OCI-LY7 (cell line): Measurements from ENCODE around the gene HLA-DRB5. TPM values are rescaled to one million over a fixed set of nuclear protein-coding genes. Genes with fewer than 3 reads are reported as not detected.
"Not testable (repeated sequence)": the region's sequence is repeated elsewhere in the genome, so short reads cannot be mapped to it uniquely, and the experiment has no call there.

Source experiments
- BruUV-seq: library from RNA; stranded (reverse); fragments of 400-500 nt; replicated peaks from 2 replicates; lab custom pipeline; 2021; lab: Mats Ljungman, UMichigan
- CTCF ChIA-PET: fragments of 300-600 bp; sonication (Branson Sonifier 250); formaldehyde crosslinking; loops from one replicate; lab custom pipeline; 2022; ENCODE audit warnings: antibody characterized with exemption; ENCODE audit not compliant: unreplicated experiment; lab: Charles Lee
- POLR2A ChIA-PET: fragments of 300-600 bp; sonication (Branson Sonifier 250); formaldehyde crosslinking; loops from one replicate; lab custom pipeline; 2022; ENCODE audit warnings: antibody characterized with exemption; lab: Charles Lee
- DNase-seq: peaks from one replicate; pipeline ENCODE4 v3.0.0-alpha.2; 2015; ENCODE audit warnings: low spot score
- H2AFZ ChIP-seq: fragments of 200-600 bp; sonication (generic), shearing (Covaris generic); 2 replicates; pipeline ENCODE4 v1.6.1; 2014; ENCODE audit warnings: mild to moderate bottlenecking, antibody characterized with exemption, low read length, moderate library complexity
- H3K27ac ChIP-seq: fragments of 200-600 bp; sonication (generic); 2 replicates; pipeline ENCODE4 v1.5.1; 2014; ENCODE audit warnings: mixed run types, low read depth, mild to moderate bottlenecking, moderate library complexity, low read length, inconsistent platforms; ENCODE audit not compliant: poor library complexity, severe bottlenecking
- H3K36me3 ChIP-seq: fragments of 200-600 bp; sonication (generic); 2 replicates; pipeline ENCODE4 v1.6.1; 2014; ENCODE audit warnings: mild to moderate bottlenecking, antibody characterized with exemption, low read length, moderate library complexity, mixed read lengths; ENCODE audit not compliant: insufficient read depth
- H3K4me1 ChIP-seq: fragments of 200-600 bp; sonication (generic); 2 replicates; pipeline ENCODE4 v1.5.1; 2014; ENCODE audit warnings: mild to moderate bottlenecking, low read length; ENCODE audit not compliant: insufficient read depth, poor library complexity, severe bottlenecking
- H3K4me2 ChIP-seq: fragments of 200-600 bp; sonication (generic); 2 replicates; pipeline ENCODE4 v1.6.1; 2014; ENCODE audit warnings: mild to moderate bottlenecking, low read length
- H3K4me3 ChIP-seq: fragments of 200-600 bp; sonication (generic); 2 replicates; pipeline ENCODE4 v1.5.1; 2014; ENCODE audit warnings: mild to moderate bottlenecking, low read depth, low read length; ENCODE audit not compliant: poor library complexity, severe bottlenecking
- H3K79me2 ChIP-seq: fragments of 200-600 bp; sonication (generic); 2 replicates; pipeline ENCODE4 v1.6.1; 2016; ENCODE audit warnings: low read depth, mild to moderate bottlenecking, low read length, moderate library complexity, mixed read lengths; ENCODE audit not compliant: insufficient read depth
- H3K9me2 ChIP-seq: fragments of 200-600 bp; sonication (generic); 2 replicates; pipeline ENCODE4 v1.6.1; 2016; ENCODE audit warnings: mild to moderate bottlenecking, low read length, mixed read lengths; ENCODE audit not compliant: insufficient read depth
- H3K9me3 ChIP-seq: fragments of 200-600 bp; sonication (generic); 2 replicates; pipeline ENCODE4 v1.6.1; 2014; ENCODE audit warnings: mild to moderate bottlenecking, mixed run types, low read length, mixed read lengths
- H4K20me1 ChIP-seq: fragments of 200-600 bp; sonication (generic); 2 replicates; pipeline ENCODE4 v1.6.1; 2014; ENCODE audit warnings: mild to moderate bottlenecking, antibody characterized with exemption, low read length, moderate library complexity, mixed read lengths; ENCODE audit not compliant: insufficient read depth
- EZH2phosphoT487 ChIP-seq: fragments of 200-600 bp; sonication (generic); IDR thresholded peaks from 2 replicates; pipeline ENCODE4 v1.6.1; 2018; ENCODE audit warnings: low read depth, borderline replicate concordance, mild to moderate bottlenecking, mixed run types, antibody characterized with exemption, low read length, moderate library complexity, mixed read lengths
- intact Hi-C: fragments of 100-400 bp; cut with micrococcal nuclease; formaldehyde crosslinking; loops from one replicate; pipeline ENCODE4 v1.10.0; 2022; ENCODE audit not compliant: unreplicated experiment
- small RNA-seq: library from RNA; depleted of rRNA; stranded (forward); fragments of <200 nt; gene quantifications from one replicate; pipeline ENCODE3, GENCODE V24; 2014
- total RNA-seq, 2 experiments: library from RNA; depleted of rRNA in 1 of 2; stranded (reverse); fragments of >200 nt in 1 of 2; shearing (Covaris generic) in 1 of 2; gene quantifications; 2 replicates each; pipeline ENCODE4 v1.2.3, GENCODE V29; 2014 to 2022
- TF ChIP-seq, protein P1 (sequence below): fragments of 200-600 bp; sonication (generic); conservative IDR thresholded peaks from 2 replicates; pipeline ENCODE4 v1.5.1; 2014; ENCODE audit warnings: mild to moderate bottlenecking, antibody characterized with exemption, low read length, moderate library complexity, mixed read lengths

Gene HLA-DRB5
- total RNA-seq, 2 experiments from 2014 or later, result 1.9 to 6.1 TPM

DNA sequence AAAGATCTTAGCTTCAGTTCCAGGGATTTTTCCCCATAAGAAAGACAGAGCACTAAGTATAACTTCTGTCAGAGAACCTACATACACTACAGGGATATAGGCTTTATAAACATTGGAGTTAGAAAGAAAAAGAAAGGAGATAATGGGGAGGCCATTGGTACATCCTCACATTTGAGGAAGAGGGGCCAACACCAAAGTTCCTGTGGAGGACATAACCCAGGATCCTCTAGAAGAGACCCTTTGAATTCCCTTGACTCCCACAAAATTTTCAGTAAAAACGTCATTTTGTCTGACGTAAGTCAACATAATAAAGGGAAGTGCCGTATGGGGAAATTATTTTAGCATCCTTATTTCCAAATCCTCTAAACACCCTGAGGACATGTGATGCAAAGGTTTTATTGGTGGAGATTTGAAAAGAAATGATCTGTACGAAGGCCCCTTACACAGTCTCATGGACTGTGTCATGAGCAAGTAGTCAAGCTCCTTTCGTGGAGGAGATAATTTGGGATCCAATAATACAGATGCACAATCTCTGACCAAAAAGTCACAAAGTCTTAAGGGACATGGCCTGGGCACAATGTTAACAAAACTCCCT is 57.2 kb downstream of the HLA-DRB5 start:
- ChIA-PET POLR2A (no interaction called here), CTCF (interaction anchor here (0.5 kb wide), 1 partner anchor 287 kb away, joined by 6 read pairs; no protein-coding TSS in a partner anchor)
- Histone ChIP-seq H3K9me2 (no peaks in the 10 kb centered on the region), H3K9me3 (no peaks in the 10 kb centered on the region), H3K36me3 (no peaks in the 10 kb centered on the region; the same call in 1 of the 2 replicates), H3K27ac (peak overlapping the region; percentile 43), H2AFZ (peak overlapping the region; percentile 89; the same call in 1 of the 2 replicates), H3K4me3 (peak overlapping the region; percentile 41), H3K4me1 (peaks cover 17% of the 10 kb centered on the region), H3K79me2 (0 out of 2 replicates have a peak, but pooled peaks cover 4% of the 10 kb centered on the region), H3K4me2 (peak overlapping the region; percentile 40), H4K20me1 (no peaks in the 10 kb centered on the region)
- TSS peak; percentile 97 for BruUV-seq
- DNase-seq, result no peak
- no peak for TF ChIP-seq EZH2phosphoT487
- TF ChIP-seq, protein P1, sequence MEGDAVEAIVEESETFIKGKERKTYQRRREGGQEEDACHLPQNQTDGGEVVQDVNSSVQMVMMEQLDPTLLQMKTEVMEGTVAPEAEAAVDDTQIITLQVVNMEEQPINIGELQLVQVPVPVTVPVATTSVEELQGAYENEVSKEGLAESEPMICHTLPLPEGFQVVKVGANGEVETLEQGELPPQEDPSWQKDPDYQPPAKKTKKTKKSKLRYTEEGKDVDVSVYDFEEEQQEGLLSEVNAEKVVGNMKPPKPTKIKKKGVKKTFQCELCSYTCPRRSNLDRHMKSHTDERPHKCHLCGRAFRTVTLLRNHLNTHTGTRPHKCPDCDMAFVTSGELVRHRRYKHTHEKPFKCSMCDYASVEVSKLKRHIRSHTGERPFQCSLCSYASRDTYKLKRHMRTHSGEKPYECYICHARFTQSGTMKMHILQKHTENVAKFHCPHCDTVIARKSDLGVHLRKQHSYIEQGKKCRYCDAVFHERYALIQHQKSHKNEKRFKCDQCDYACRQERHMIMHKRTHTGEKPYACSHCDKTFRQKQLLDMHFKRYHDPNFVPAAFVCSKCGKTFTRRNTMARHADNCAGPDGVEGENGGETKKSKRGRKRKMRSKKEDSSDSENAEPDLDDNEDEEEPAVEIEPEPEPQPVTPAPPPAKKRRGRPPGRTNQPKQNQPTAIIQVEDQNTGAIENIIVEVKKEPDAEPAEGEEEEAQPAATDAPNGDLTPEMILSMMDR, result no peak
- intact Hi-C loops, result loop anchor here (2.0 kb wide), 1 partner anchor 56 kb away; no protein-coding TSS in a partner anchor

DNA sequence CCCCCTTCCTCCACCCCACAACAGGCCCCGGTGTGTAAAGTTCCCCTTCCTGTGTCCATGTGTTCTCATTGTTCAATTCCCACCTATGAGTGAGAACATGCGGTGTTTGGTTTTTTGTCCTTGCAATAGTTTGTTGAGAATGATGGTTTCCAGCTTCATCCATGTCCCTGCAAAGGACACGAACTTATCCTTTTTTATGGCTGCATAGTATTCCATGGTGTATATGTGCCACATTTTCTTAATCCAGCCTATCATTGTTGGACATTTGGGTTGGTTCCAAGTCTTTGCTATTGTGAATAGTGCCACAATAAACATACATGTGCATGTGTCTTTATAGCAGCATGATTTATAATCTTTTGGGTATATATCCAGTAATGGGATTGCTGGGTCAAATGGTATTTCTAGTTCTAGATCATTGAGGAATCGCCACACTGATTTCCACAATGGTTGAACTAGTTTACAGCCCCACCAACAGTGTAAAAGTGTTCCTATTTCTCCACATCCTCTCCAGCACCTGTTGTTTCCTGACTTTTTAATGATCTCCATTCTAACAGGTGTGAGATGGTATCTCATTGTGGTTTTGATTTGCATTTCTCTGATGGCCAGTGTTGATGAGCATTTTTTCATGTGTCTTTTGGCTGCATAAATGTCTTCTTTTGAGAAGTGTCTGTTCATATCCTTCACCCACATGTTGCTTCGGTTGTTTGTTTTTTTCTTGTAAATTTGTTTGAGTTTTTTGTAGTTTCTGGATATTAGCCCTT is 62.2 kb downstream of the HLA-DRB5 start:
- H3K79me2 ChIP-seq, H3K36me3 ChIP-seq, DNase-seq, H3K9me2 ChIP-seq, H4K20me1 ChIP-seq, H3K4me1 ChIP-seq, POLR2A ChIA-PET, H3K27ac ChIP-seq, H3K9me3 ChIP-seq, H3K4me2 ChIP-seq, intact Hi-C loops, H2AFZ ChIP-seq, BruUV-seq, H3K4me3 ChIP-seq, CTCF ChIA-PET: not testable (repeated sequence)

Small RNA genes within 50 kb of the gene (small RNA-seq; reads per million reads assigned to genes)
- gene RNU1-61P, result not detected

Other genes starting within 250 kb of the HLA-DRB5 start
- not detected in 2 replicates for gene TSBP1, start 158.4 kb downstream of the HLA-DRB5 start, total RNA-seq (2014; rRNA removed; shearing (Covaris generic))
- not detected in 2 replicates for gene TSBP1, start 158.4 kb downstream of the HLA-DRB5 start, total RNA-seq (2022)
- gene BTNL2, start 123.1 kb downstream of the HLA-DRB5 start, total RNA-seq (2014; rRNA removed; shearing (Covaris generic)), result 2.9 and 3.1 TPM in 2 replicates
- gene BTNL2, start 123.1 kb downstream of the HLA-DRB5 start, total RNA-seq (2022), result 4.9 and 5.1 TPM in 2 replicates
- 1,088 and 1,231 TPM in 2 replicates for gene HLA-DRA, start 90.4 kb downstream of the HLA-DRB5 start, total RNA-seq (2014; rRNA removed; shearing (Covaris generic))
- gene HLA-DRA, start 90.4 kb downstream of the HLA-DRB5 start, total RNA-seq (2022), result 552 and 585 TPM in 2 replicates
- gene HLA-DRB1, start 59.6 kb upstream of the HLA-DRB5 start, total RNA-seq (2014; rRNA removed; shearing (Covaris generic)), result 132 and 156 TPM in 2 replicates
- gene HLA-DRB1, start 59.6 kb upstream of the HLA-DRB5 start, total RNA-seq (2022), result 98.1 and 111 TPM in 2 replicates
- gene HLA-DQA1, start 107.1 kb upstream of the HLA-DRB5 start, total RNA-seq (2014; rRNA removed; shearing (Covaris generic)), result 0.79 and 1.6 TPM in 2 replicates
- gene HLA-DQA1, start 107.1 kb upstream of the HLA-DRB5 start, total RNA-seq (2022), result 31.2 and 32.3 TPM in 2 replicates
- 1.2 and 10.5 TPM in 2 replicates for gene HLA-DQB1, start 136.4 kb upstream of the HLA-DRB5 start, total RNA-seq (2014; rRNA removed; shearing (Covaris generic))
- gene HLA-DQB1, start 136.4 kb upstream of the HLA-DRB5 start, total RNA-seq (2022), result 16.5 and 20.9 TPM in 2 replicates
- gene HLA-DQA2, start 211.1 kb upstream of the HLA-DRB5 start, total RNA-seq (2014; rRNA removed; shearing (Covaris generic)), result 0.13 TPM in 1 of 2 replicates, not detected in the other
- gene HLA-DQA2, start 211.1 kb upstream of the HLA-DRB5 start, total RNA-seq (2022), result 3.3 and 3.6 TPM in 2 replicates
- gene HLA-DQB2, start 233.2 kb upstream of the HLA-DRB5 start, total RNA-seq (2014; rRNA removed; shearing (Covaris generic)), result not detected in 2 replicates
- gene HLA-DQB2, start 233.2 kb upstream of the HLA-DRB5 start, total RNA-seq (2022), result 5.1 and 7.2 TPM in 2 replicates